HCT116 (cell line): Measurements from ENCODE around the gene CRACDL.

Source experiments
- CEBPB ChIP-seq: IDR thresholded peaks from 2 replicates; pipeline ENCODE4 v1.6.1; 2012; ENCODE audit warnings: low read depth
- EZH2phosphoT487 ChIP-seq: fragments of 200-600 bp; IDR thresholded peaks from 2 replicates; pipeline ENCODE4 v1.6.1; 2018; ENCODE audit warnings: antibody characterized with exemption, borderline replicate concordance
- SIN3A ChIP-seq: IDR thresholded peaks from 2 replicates; pipeline ENCODE4 v1.6.1; 2012; ENCODE audit warnings: low read depth
- SP1 ChIP-seq: IDR thresholded peaks from 2 replicates; pipeline ENCODE4 v1.6.1; 2012; ENCODE audit warnings: low read depth
- TF ChIP-seq, protein P1 (sequence below), 3 experiments: fragments of 200-600 bp in 1 of 3; sonication (generic) in 1 of 3; IDR thresholded peaks in 2 of 3; conservative IDR thresholded peaks in 1 of 3; 2 replicates each; pipeline ENCODE4 v1.5.1; 2012 to 2017; ENCODE audit warnings: low read depth in 2 of 3, low read length in 2 of 3, antibody characterized with exemption in 1 of 3, borderline replicate concordance in 1 of 3, control low read depth in 1 of 3, mild to moderate bottlenecking in 1 of 3, mixed read lengths in 1 of 3, mixed run types in 1 of 3, moderate library complexity in 1 of 3; ENCODE audit not compliant: insufficient read depth in 1 of 3

DNA sequence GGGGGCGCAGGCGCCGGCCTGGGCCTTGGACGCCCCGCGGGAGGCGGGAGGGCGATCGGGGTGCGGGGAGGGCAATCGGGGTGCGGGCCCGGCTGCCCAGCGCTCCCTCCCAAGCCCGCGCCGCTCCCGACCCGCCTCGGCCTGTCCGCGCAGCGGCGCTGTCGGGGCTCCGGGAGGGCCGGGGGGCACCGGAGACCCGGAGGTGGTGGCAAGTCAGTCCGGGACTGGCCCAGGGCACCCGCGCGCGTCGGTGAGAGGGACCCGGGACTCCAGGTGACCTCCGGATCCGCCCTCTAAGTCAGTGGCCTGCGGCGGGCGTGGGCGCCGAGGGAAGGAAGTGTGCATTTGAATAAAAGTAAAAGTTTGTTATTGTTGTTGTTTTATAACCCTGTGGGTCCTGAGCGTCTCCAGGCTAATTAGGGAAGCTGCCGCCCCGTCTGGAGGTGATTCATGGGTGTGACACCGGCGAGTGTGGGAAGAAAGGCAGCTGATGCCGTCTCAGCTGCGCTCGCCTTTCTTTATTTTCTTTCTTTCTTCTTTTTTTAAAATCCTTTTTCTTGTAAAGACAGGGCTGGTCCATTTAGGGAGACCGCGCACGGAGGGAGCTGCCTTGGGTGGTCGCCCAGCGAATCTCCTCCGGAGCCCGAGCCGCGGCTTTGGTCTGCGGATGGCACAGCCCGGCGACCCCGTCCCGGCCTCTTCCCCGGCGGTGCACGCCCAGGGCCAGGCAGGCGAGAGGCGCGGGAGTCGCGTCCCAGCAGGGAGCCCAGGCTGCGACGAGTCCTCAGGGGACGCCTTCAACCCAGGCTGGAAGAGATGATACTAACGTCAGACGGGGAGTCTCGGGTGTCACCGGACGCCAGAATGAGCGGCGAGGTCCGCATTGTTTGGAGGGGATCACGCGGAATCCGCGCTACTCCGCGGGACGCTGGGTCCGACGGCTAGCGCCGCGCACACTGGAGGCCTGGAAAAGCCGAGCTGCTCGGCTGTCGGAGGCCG, 627 bp upstream of the CRACDL start:
- TF ChIP-seq, protein P1, sequence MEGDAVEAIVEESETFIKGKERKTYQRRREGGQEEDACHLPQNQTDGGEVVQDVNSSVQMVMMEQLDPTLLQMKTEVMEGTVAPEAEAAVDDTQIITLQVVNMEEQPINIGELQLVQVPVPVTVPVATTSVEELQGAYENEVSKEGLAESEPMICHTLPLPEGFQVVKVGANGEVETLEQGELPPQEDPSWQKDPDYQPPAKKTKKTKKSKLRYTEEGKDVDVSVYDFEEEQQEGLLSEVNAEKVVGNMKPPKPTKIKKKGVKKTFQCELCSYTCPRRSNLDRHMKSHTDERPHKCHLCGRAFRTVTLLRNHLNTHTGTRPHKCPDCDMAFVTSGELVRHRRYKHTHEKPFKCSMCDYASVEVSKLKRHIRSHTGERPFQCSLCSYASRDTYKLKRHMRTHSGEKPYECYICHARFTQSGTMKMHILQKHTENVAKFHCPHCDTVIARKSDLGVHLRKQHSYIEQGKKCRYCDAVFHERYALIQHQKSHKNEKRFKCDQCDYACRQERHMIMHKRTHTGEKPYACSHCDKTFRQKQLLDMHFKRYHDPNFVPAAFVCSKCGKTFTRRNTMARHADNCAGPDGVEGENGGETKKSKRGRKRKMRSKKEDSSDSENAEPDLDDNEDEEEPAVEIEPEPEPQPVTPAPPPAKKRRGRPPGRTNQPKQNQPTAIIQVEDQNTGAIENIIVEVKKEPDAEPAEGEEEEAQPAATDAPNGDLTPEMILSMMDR (IDR thresholded peaks at IDR 0.05 in 2 of 3, conservative IDR thresholded peaks at IDR 0.05 in 1 of 3; ENCODE audit: borderline replicate concordance in 1 of 3, insufficient read depth in 1 of 3, low read depth in 2 of 3, low read length in 2 of 3): peak in 1 of 3 experiments; percentile 33; a peak in 3 of 6 replicates
- TF ChIP-seq SP1 (no peak), EZH2phosphoT487 (no peak), SIN3A (no peak), CEBPB (no peak)
